Body of pancreas (tissue), 4 donors: ENCODE data around the gene SPART. TPM values are rescaled to one million over a fixed set of nuclear protein-coding genes. Genes with fewer than 3 reads are reported as not detected.

Experiments
- ATAC-seq: fragments of 150-250 bp; one replicate; pipeline ENCODE4 v1.9.1; 2016
- DNase-seq, 4 donors: peaks; one replicate each; pipeline ENCODE4 v3.0.0-alpha.2; 2019
- H3K27ac ChIP-seq, 4 donors: fragments of 200-600 bp; sonication (generic); 1 replicate in 3 of 4; 2 replicates in 1 of 4; pipeline versions ENCODE4 v1.5.1 to v1.6.1; 2016 to 2019; ENCODE audit warnings: mild to moderate bottlenecking in 1 of 4, mixed read lengths in 1 of 4, moderate library complexity in 1 of 4
- H3K27me3 ChIP-seq, 2 donors: fragments of 200-600 bp; sonication (generic); one replicate each; pipeline ENCODE4 v1.6.0; 2016; ENCODE audit warnings: mild to moderate bottlenecking in 1 of 2
- H3K36me3 ChIP-seq, 2 donors: fragments of 200-600 bp; sonication (generic); replicated peaks in 1 of 2; 2 replicates each; pipeline ENCODE4 v1.5.1; 2016; ENCODE audit warnings: low read depth in 2 of 2; ENCODE audit not compliant: insufficient read depth in 1 of 2
- H3K4me1 ChIP-seq: fragments of 200-600 bp; sonication (generic); one replicate; pipeline ENCODE4 v1.6.0; 2016
- H3K4me3 ChIP-seq, 2 donors: fragments of 200-600 bp; sonication (generic); 1 replicate in 1 of 2; 2 replicates in 1 of 2; pipeline ENCODE4 v1.5.1; 2016 to 2019
- H3K9me3 ChIP-seq, 3 donors: fragments of 200-600 bp; sonication (generic); 1 replicate in 2 of 3; 2 replicates in 1 of 3; pipeline ENCODE4 v1.5.1; 2016
- CTCF ChIP-seq, 7 experiments: fragments of 450-650 bp in 4 of 7; fragments of 200-600 bp in 3 of 7; sonication (generic) in 3 of 7; IDR thresholded peaks; one replicate each; pipeline ENCODE4 v1.5.1; 2016 to 2019; ENCODE audit warnings: antibody characterized with exemption in 7 of 7
- POLR2A ChIP-seq, 3 donors: fragments of 450-650 bp; IDR thresholded peaks; one replicate each; pipeline ENCODE4 v1.6.1; 2016; ENCODE audit warnings: antibody characterized with exemption in 3 of 3, mild to moderate bottlenecking in 2 of 3
- WGBS, 2 donors: methylation state at CpG; one replicate each; pipeline ENCODE4 v1.1.5; 2017; 5-methylcytosine and 5-hydroxymethylcytosine counted together
- intact Hi-C: fragments of 100-400 bp; cut with DNase I; formaldehyde crosslinking; loops from one replicate; pipeline ENCODE4 v1.15.1; 2023
- total RNA-seq, 2 donors: library from RNA; depleted of rRNA; stranded (reverse); fragments of >200 nt; gene quantifications; one replicate each; pipeline ENCODE4 v1.1.0, GENCODE V29; 2016

Gene SPART
- total RNA-seq, 2 donors from 2014 or later: 11.5 to 16.1 TPM

DNA sequence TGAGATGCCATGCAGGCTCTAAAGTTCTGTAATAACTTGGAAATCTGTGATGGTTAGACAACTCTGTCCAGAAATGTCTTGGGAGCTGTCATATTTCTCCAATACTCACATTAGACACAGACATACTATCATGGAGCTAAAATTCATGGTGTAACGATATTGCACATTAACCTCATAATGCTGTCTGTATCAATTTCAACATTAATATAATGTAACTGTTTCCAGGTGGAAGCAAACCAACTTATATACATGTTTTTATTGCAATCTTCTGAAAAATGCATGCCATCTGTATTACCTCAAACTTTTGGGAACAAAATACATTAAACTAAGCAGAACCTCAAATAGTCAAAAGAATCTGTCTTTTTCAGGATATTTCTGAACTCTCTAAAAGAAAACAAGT is 14.7 kb upstream of the SPART start:
- H3K36me3 ChIP-seq: no peaks in the 10 kb centered on the region
- DNase-seq (no peak), ATAC-seq (no peak)
- H3K9me3 ChIP-seq: no peaks in the 10 kb centered on the region
- WGBS, 2 donors: 68 to 81% methylated on average over 1 of the region's 1 CpG
- no peaks in the 10 kb centered on the region for H3K4me1 ChIP-seq
- no peak overlapping the region for H3K27ac ChIP-seq
- H3K27me3 ChIP-seq: no peaks in the 10 kb centered on the region
- TF ChIP-seq POLR2A (IDR thresholded peaks at IDR 0.05): no peak
- no peak for TF ChIP-seq CTCF (IDR thresholded peaks at IDR 0.05)
- H3K4me3 ChIP-seq: no peak overlapping the region
- intact Hi-C loops: no loop called here

DNA sequence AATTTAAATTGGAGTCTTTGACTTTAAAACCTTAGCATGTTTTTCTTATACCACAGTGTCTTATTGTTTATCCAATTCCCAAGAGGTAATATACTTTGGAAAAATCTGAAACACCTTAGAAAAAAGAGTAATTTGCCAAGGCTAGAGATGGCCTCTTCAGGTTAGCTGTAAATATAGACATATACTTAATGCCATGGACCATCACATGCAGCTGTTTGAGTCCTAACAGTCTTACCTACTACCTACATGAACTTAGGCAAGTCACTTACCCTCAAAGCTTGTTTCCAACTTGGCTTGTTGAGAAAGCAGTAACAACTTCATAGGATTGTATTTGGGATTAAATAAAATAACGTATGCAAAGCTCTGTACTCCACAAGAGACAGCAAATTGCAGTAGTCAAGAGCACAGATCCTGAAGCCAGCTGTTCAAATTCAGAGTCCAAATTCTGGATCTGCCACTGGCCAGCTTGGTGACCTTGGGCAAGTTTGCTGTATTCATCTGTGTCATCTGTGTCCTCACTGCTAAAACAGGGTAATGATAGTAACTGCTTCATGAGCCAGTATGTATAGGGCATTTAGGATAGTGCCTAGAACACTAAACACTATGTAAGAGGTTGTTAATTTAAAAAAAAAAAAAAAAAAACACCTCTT is 13.2 kb upstream of the SPART start:
- intact Hi-C loops: no loop called here
- Histone ChIP-seq H3K27ac (no peak overlapping the region), H3K9me3 (no peaks in the 10 kb centered on the region), H3K4me3 (no peak overlapping the region), H3K36me3 (no peaks in the 10 kb centered on the region), H3K27me3 (no peaks in the 10 kb centered on the region), H3K4me1 (no peaks in the 10 kb centered on the region)
- no peak for TF ChIP-seq CTCF (IDR thresholded peaks at IDR 0.05)
- TF ChIP-seq POLR2A (IDR thresholded peaks at IDR 0.05): no peak
- ATAC-seq (no peak), DNase-seq (no peak)
- 56 to 58% methylated on average over 1 of the region's 1 CpG for WGBS, 2 donors

GRCh38 chr13:36358175-36358718 is 12.1 kb upstream of the SPART start:
- intact Hi-C loops: no loop called here
- Histone ChIP-seq H3K9me3 (no peaks in the 10 kb centered on the region), H3K4me1 (no peaks in the 10 kb centered on the region), H3K27me3 (no peaks in the 10 kb centered on the region), H3K36me3 (no peaks in the 10 kb centered on the region), H3K27ac (no peak overlapping the region), H3K4me3 (no peak overlapping the region)
- WGBS, 2 donors: 75% methylated on average over 3 of the region's 3 CpGs
- DNase-seq (no peak), ATAC-seq (no peak)
- TF ChIP-seq POLR2A (IDR thresholded peaks at IDR 0.05): no peak
- no peak for TF ChIP-seq CTCF (IDR thresholded peaks at IDR 0.05)

DNA sequence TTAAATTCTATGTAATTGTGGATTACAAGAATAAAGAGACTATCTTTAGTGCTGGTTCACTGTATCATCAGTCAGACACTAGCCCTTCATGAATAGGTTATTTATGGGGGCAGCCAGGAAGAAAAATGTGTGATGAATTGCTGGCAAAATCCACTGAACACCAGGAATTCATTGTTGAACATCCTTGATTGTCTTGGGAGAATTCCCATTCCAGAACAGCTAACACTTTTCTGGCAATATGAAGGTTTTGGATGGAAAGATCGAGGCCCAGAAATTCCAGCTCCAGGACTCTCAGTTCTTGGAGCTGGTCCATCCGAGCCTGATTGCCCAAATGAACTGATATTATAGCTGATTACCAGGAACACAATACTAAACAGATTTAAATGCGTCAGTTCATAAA is 11.5 kb upstream of the SPART start:
- no peak overlapping the region for H3K4me3 ChIP-seq
- no peaks in the 10 kb centered on the region for H3K36me3 ChIP-seq
- H3K27ac ChIP-seq: no peak overlapping the region
- 74 to 75% methylated on average over 3 of the region's 3 CpGs for WGBS, 2 donors
- peak; percentile 58 for ATAC-seq
- intact Hi-C loops: no loop called here
- TF ChIP-seq CTCF (IDR thresholded peaks at IDR 0.05) (no peak), POLR2A (IDR thresholded peaks at IDR 0.05) (no peak)
- H3K9me3 ChIP-seq: no peaks in the 10 kb centered on the region
- H3K27me3 ChIP-seq: no peaks in the 10 kb centered on the region
- DNase-seq: peak in 3 of 4 donors; percentile 16 to 20 (median 17)
- H3K4me1 ChIP-seq: no peaks in the 10 kb centered on the region

- H3K9me3 ChIP-seq: no peaks in the 10 kb centered on the region
- no peak for TF ChIP-seq POLR2A (IDR thresholded peaks at IDR 0.05)
- no peak for TF ChIP-seq CTCF (IDR thresholded peaks at IDR 0.05)
- no peaks in the 10 kb centered on the region for H3K27me3 ChIP-seq
- 70 to 81% methylated on average over 4 of the region's 4 CpGs for WGBS, 2 donors
- intact Hi-C loops: no loop called here
- ATAC-seq (no peak), DNase-seq (no peak)
- no peak overlapping the region for H3K4me3 ChIP-seq
- no peak overlapping the region for H3K27ac ChIP-seq
- H3K36me3 ChIP-seq: no peaks in the 10 kb centered on the region
- no peaks in the 10 kb centered on the region for H3K4me1 ChIP-seq
These were observed 11.0 kb upstream of the SPART start for GRCh38 chr13:36357231-36357630.
